H1 (cell line): ENCODE data around the gene SLC12A8. TPM values are rescaled to one million over a fixed set of nuclear protein-coding genes. Genes with fewer than 3 reads are reported as not detected.

Experiments
- BACH1 ChIP-seq: IDR thresholded peaks from 2 replicates; pipeline ENCODE4 v1.6.1; 2012; ENCODE audit warnings: low read length, improper control_type of control experiment
- CBX8 ChIP-seq: fragments of 300-800, 300-1000 bp; sonication (generic); IDR thresholded peaks from 2 replicates; pipeline ENCODE4 v1.7.1; 2016; ENCODE audit warnings: low read depth, low read length, borderline replicate concordance
- CHD2 ChIP-seq: IDR thresholded peaks from 2 replicates; pipeline ENCODE4 v1.6.1; 2012; ENCODE audit warnings: low read length, improper control_type of control experiment
- FOSL1 ChIP-seq: IDR thresholded peaks from 2 replicates; pipeline ENCODE4 v1.6.1; 2011; ENCODE audit warnings: mild to moderate bottlenecking, low read depth, low read length, moderate library complexity; ENCODE audit not compliant: insufficient read depth
- GABPA ChIP-seq: IDR thresholded peaks from 2 replicates; pipeline ENCODE4 v1.6.1; 2011; ENCODE audit warnings: mild to moderate bottlenecking, low read length, moderate library complexity, borderline replicate concordance; ENCODE audit not compliant: insufficient read depth
- JUN ChIP-seq: IDR thresholded peaks from 2 replicates; pipeline ENCODE4 v1.6.1; 2011; ENCODE audit warnings: low read depth, mild to moderate bottlenecking, improper control_type of control experiment, low read length
- SP1 ChIP-seq: IDR thresholded peaks from 2 replicates; pipeline ENCODE4 v1.6.1; 2011; ENCODE audit warnings: low read depth, low read length
- polyA plus RNA-seq, 7 experiments: library from polyadenylated mRNA; depleted of rRNA in 3 of 7; stranded (reverse) in 5 of 7; unstranded in 2 of 7; fragments of >200 nt in 5 of 7; fragments of 200-250 nt in 2 of 7; gene quantifications; 1 replicate in 5 of 7; 2 replicates in 1 of 7; 4 replicates in 1 of 7; pipeline versions ENCODE4 v1.2.1 to v1.2.3, GENCODE V29; 2011 to 2013; ENCODE audit warnings: missing spikeins in 2 of 7, mixed read lengths in 2 of 7
- total RNA-seq: library from RNA; stranded (reverse); fragmentation: NEBNext Ultra II Directional; extraction: Animal tissue kit (Norgen Biotek cat#: 25700); gene quantifications from 2 replicates; pipeline ENCODE4 v1.2.1, GENCODE V29; 2021

The SLC12A8 gene
- total and polyA plus RNA-seq, 2 of the 8 experiments (the other 6 are each of a cell fraction or from before 2014, with no cell fraction given): 13.7 to 14.4 TPM

- TF ChIP-seq GABPA (no peak), FOSL1 (no peak), BACH1 (no peak), CHD2 (no peak), SP1 (no peak), CBX8 (no peak), JUN (no peak)
Observed at GRCh38 chr3:125061646-125062045, 150.9 kb downstream of the SLC12A8 start (continued).
